ENCODE measurements around the gene C19orf47.

DNA sequence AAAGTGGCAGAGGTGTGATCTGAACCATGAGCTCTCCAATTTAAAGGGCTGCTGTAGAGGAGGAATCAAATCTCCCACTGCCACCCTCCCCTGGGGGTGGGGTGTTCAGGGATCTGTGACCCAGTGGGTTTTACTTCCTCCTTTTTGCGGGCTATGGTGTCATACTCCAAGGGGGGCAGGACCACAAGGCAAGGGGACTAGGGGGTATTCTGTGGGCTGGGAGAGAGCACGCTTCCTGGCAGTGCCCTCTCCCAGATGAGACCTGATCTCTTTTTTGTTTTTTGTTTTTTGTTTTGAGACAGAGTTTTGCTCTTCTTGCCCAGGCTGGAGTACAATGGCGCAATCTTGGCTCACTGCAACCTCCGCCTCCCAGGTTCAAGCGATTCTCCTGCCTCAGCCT is 10.6 kb upstream of the C19orf47 start:
- TF ChIP-seq CTCF (IDR thresholded peaks at IDR 0.05; ENCODE audit: low read depth, low read length) (no peak), EZH2phosphoT487 (IDR thresholded peaks at IDR 0.05; ENCODE audit: low read depth) (peak; percentile 74; the same call in 1 of the 2 replicates)
